HepG2 (cell line): Measurements from ENCODE around the gene SKP2. TPM values are rescaled to one million over a fixed set of nuclear protein-coding genes. Genes with fewer than 3 reads are reported as not detected.
A peak's percentile ranks its signal among the peaks of the same experiment; 100 is the strongest.

Source experiments
- CEBPG ChIP-seq: IDR thresholded peaks from 2 replicates; pipeline ENCODE4 v1.6.1; 2016
- HMG20B ChIP-seq: conservative IDR thresholded peaks from 2 replicates; pipeline ENCODE4 v1.6.1; 2016; ENCODE audit warnings: missing genetic modification reagents, missing compliant biosample characterization
- HNF4A ChIP-seq: sonication (generic); formaldehyde crosslinking; IDR thresholded peaks from 2 replicates; pipeline ENCODE4 v1.4.0; 2020; ENCODE audit warnings: missing genetic modification reagents
- HOXA3 ChIP-seq: sonication (generic); formaldehyde crosslinking; IDR thresholded peaks from 2 replicates; pipeline ENCODE4 v1.5.0; 2020; ENCODE audit warnings: missing genetic modification reagents
- HOXA5 ChIP-seq: sonication (generic); formaldehyde crosslinking; IDR thresholded peaks from 2 replicates; pipeline ENCODE4 v1.4.0; 2020; ENCODE audit warnings: missing genetic modification reagents
- KDM4B ChIP-seq: sonication (generic); formaldehyde crosslinking; IDR thresholded peaks from 2 replicates; pipeline ENCODE4 v1.4.0; 2020; ENCODE audit warnings: missing genetic modification reagents
- KLF16 ChIP-seq, 2 experiments: sonication (generic) in 1 of 2; formaldehyde crosslinking in 1 of 2; IDR thresholded peaks; 2 replicates each; pipeline versions ENCODE4 v1.6.1 to v1.8.0; 2016 to 2023; ENCODE audit warnings: missing genetic modification reagents in 2 of 2, missing compliant biosample characterization in 1 of 2
- MAX ChIP-seq: IDR thresholded peaks from 2 replicates; pipeline ENCODE4 v1.6.1; 2012; ENCODE audit warnings: inconsistent platforms
- PRDM15 ChIP-seq: sonication (generic); formaldehyde crosslinking; IDR thresholded peaks from 2 replicates; pipeline ENCODE4 v1.4.0; 2020; ENCODE audit warnings: missing genetic modification reagents
- SOX5 ChIP-seq: IDR thresholded peaks from 2 replicates; pipeline ENCODE4 v1.6.1; 2016; ENCODE audit warnings: borderline replicate concordance
- SP5 ChIP-seq: IDR thresholded peaks from 2 replicates; pipeline ENCODE4 v1.6.1; 2016; ENCODE audit warnings: low read depth, borderline replicate concordance
- ZNF343 ChIP-seq: sonication (generic); formaldehyde crosslinking; IDR thresholded peaks from 2 replicates; pipeline ENCODE4 v1.4.0; 2020; ENCODE audit warnings: mild to moderate bottlenecking, missing genetic modification reagents
- ZNF503 ChIP-seq: sonication (generic); formaldehyde crosslinking; IDR thresholded peaks from 2 replicates; pipeline ENCODE4 v1.4.0; 2020; ENCODE audit warnings: missing genetic modification reagents
- ZNF569 ChIP-seq: sonication (generic); formaldehyde crosslinking; IDR thresholded peaks from 2 replicates; pipeline ENCODE4 v1.5.0; 2020; ENCODE audit warnings: mild to moderate bottlenecking, missing genetic modification reagents, moderate library complexity, borderline replicate concordance
- ZNF609 ChIP-seq: sonication (generic); formaldehyde crosslinking; IDR thresholded peaks from 2 replicates; pipeline ENCODE4 v1.4.0; 2020; ENCODE audit warnings: mild to moderate bottlenecking, missing genetic modification reagents, borderline replicate concordance
- ZNF691 ChIP-seq: sonication (generic); formaldehyde crosslinking; IDR thresholded peaks from 2 replicates; pipeline ENCODE4 v1.4.0; 2020; ENCODE audit warnings: missing genetic modification reagents, low read depth, mild to moderate bottlenecking, borderline replicate concordance
- ZNF782 ChIP-seq: sonication (generic); formaldehyde crosslinking; IDR thresholded peaks from 2 replicates; pipeline ENCODE4 v1.4.0; 2020; ENCODE audit warnings: missing genetic modification reagents, mild to moderate bottlenecking, borderline replicate concordance
- polyA plus RNA-seq, 8 experiments: library from polyadenylated mRNA; depleted of rRNA in 3 of 8; stranded (reverse) in 7 of 8; unstranded in 1 of 8; fragments of >200 nt; fragmentation: Illumina TruSeq in 4 of 8; extraction: Trizol in 4 of 8; gene quantifications; 2 replicates each; pipeline versions ENCODE4 v1.2.1 to v1.2.3, GENCODE V29; 2011 to 2016; ENCODE audit warnings: low read depth in 4 of 8, missing spikeins in 1 of 8, mixed read lengths in 1 of 8; ENCODE audit not compliant: insufficient read depth in 1 of 8
- total RNA-seq, 5 experiments: library from RNA; depleted of rRNA; stranded (reverse); fragments of >200 nt; fragmentation: Illumina TruSeq; extraction: Trizol; gene quantifications; 2 replicates each; pipeline ENCODE4 v1.2.3, GENCODE V29; 2016; ENCODE audit warnings: low read depth in 1 of 5

The SKP2 gene
- total and polyA plus RNA-seq, 2 of the 13 experiments (the other 11 are each of a cell fraction or from before 2014, with no cell fraction given), result 29.6 to 84.1 TPM

GRCh38 chr5:36180556-36181350, 28.8 kb downstream of the SKP2 start (continued):
- TF ChIP-seq ZNF343 (CRISPR knock-in tag) (0 out of 2 replicates have a peak, but pooled peaks have one; percentile 34), MAX (peak; percentile 18; the same call in 1 of the 2 replicates), PRDM15 (CRISPR knock-in tag) (peak; percentile 87), ZNF782 (no peak), ZNF691 (CRISPR knock-in tag) (no peak), HNF4A (CRISPR knock-in tag) (peak; percentile 96), HOXA3 (0 out of 2 replicates have a peak, but pooled peaks have one; percentile 17), HMG20B (CRISPR knock-in tag) (0 out of 2 replicates have a peak, but pooled peaks have one; percentile 16), SOX5 (peak; percentile 72; the same call in 1 of the 2 replicates), SP5 (CRISPR knock-in tag) (0 out of 2 replicates have a peak, but pooled peaks have one; percentile 12), CEBPG (CRISPR knock-in tag) (peak; percentile 79; the same call in 1 of the 2 replicates), HOXA5 (peak; percentile 59; the same call in 1 of the 2 replicates), ZNF609 (peak; percentile 86; the same call in 1 of the 2 replicates), ZNF503 (peak; percentile 93), KLF16 (CRISPR knock-in tag; IDR thresholded peaks at IDR 0.05) (peak in 1 of 2 experiments; percentile 84; a peak in 2 of 4 replicates), ZNF569 (no peak; the same call in 1 of the 2 replicates), KDM4B (peak; percentile 43; the same call in 1 of the 2 replicates)
